ENCODE measurements around the gene ARID3C. TPM values are rescaled to one million over a fixed set of nuclear protein-coding genes. Genes with fewer than 3 reads are reported as not detected.

Gene ARID3C
- total and polyA plus RNA-seq, 2 donors (not counting 3 experiments of a cell fraction or from before 2014, with no cell fraction given) = not detected

DNA sequence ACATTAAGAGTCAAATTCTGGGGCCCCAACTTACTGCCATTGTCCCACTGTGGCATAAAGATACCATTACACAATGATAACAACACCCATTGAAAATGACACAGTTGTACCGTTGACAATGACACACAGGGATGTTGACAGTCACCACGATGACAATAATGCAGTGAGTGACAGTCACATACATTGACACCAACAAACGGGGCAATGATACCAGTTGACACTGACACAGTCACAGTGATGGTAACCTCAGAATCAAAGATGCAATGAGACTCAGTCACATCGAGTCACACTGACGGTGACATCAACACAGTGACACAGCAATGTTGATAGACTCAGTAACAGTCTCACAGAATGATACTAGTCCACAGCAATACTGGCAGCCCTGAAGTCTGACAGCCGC, 56.2 kb downstream of the ARID3C start:
- Histone ChIP-seq H3K36me3 (ENCODE audit: control insufficient read depth in 2 of 2, extremely low read depth in 1 of 2, insufficient read depth in 2 of 2, low read length in 2 of 2) (no peaks in the 10 kb centered on the region), H3K27me3 (ENCODE audit: control insufficient read depth in 2 of 2, insufficient read depth in 2 of 2, low read length in 2 of 2) (peaks cover 20 to 24% of the 10 kb centered on the region in 2 experiments), H4K20me1 (replicated peaks; ENCODE audit: control insufficient read depth, extremely low read depth, insufficient read depth, low read length) (no peaks in the 10 kb centered on the region), H3K79me2 (ENCODE audit: control insufficient read depth, insufficient read depth, low read length) (no peaks in the 10 kb centered on the region), H2AFZ (ENCODE audit: low read depth, low read length) (no peak overlapping the region), H3K9me3 (replicated peaks; ENCODE audit: control insufficient read depth, insufficient read depth, low read length) (no peaks in the 10 kb centered on the region), H3K4me3 (replicated peaks in 1 of 3; ENCODE audit: insufficient read depth in 1 of 3, low read depth in 1 of 3, low read length in 3 of 3) (no peak overlapping the region), H3K27ac (ENCODE audit: insufficient read depth, low read depth, low read length) (no peak overlapping the region), H3K4me2 (ENCODE audit: insufficient read depth, low read length) (no peak overlapping the region), H3K9ac (replicated peaks; ENCODE audit: extremely low read depth, insufficient read depth, low read length) (no peak overlapping the region), H3K9me1 (replicated peaks; ENCODE audit: control insufficient read depth, extremely low read depth, insufficient read depth, low read length) (no peaks in the 10 kb centered on the region), H3K4me1 (ENCODE audit: control insufficient read depth, extremely low read depth, insufficient read depth, low read length) (no peaks in the 10 kb centered on the region)
- no peak for DNase-seq (ENCODE audit: low read depth, low spot score)
- ChIA-PET POLR2A (no interaction called here), CTCF (no interaction called here)
- intact Hi-C loops (cut with micrococcal nuclease) = no loop called here
- TF ChIP-seq POLR2AphosphoS5 (IDR thresholded peaks at IDR 0.05; ENCODE audit: insufficient read depth, low read depth, low read length) = no peak
- no peak for TF ChIP-seq POLR2A (IDR thresholded peaks at IDR 0.05; ENCODE audit: low read depth, low read length)
- TF ChIP-seq, protein P1, sequence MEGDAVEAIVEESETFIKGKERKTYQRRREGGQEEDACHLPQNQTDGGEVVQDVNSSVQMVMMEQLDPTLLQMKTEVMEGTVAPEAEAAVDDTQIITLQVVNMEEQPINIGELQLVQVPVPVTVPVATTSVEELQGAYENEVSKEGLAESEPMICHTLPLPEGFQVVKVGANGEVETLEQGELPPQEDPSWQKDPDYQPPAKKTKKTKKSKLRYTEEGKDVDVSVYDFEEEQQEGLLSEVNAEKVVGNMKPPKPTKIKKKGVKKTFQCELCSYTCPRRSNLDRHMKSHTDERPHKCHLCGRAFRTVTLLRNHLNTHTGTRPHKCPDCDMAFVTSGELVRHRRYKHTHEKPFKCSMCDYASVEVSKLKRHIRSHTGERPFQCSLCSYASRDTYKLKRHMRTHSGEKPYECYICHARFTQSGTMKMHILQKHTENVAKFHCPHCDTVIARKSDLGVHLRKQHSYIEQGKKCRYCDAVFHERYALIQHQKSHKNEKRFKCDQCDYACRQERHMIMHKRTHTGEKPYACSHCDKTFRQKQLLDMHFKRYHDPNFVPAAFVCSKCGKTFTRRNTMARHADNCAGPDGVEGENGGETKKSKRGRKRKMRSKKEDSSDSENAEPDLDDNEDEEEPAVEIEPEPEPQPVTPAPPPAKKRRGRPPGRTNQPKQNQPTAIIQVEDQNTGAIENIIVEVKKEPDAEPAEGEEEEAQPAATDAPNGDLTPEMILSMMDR (IDR thresholded peaks at IDR 0.05; ENCODE audit: extremely low read depth in 1 of 2, insufficient read depth in 1 of 2, low read depth in 1 of 2, low read length in 2 of 2) = no peak
- no peak for TF ChIP-seq MYC (IDR thresholded peaks at IDR 0.05; ENCODE audit: low read depth, low read length)
- TF ChIP-seq, protein P2, sequence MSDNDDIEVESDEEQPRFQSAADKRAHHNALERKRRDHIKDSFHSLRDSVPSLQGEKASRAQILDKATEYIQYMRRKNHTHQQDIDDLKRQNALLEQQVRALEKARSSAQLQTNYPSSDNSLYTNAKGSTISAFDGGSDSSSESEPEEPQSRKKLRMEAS (IDR thresholded peaks at IDR 0.05; ENCODE audit: insufficient read depth, insufficient read length) = no peak
- no peak for TF ChIP-seq EZH2 (IDR thresholded peaks at IDR 0.05; ENCODE audit: borderline replicate concordance, low read depth, low read length, severe bottlenecking)
- TF ChIP-seq JUN (IDR thresholded peaks at IDR 0.05; ENCODE audit: borderline replicate concordance, insufficient read depth, insufficient read length, low read depth) = no peak
- TF ChIP-seq GATA2 (IDR thresholded peaks at IDR 0.05; ENCODE audit: insufficient read depth, insufficient read length, low read depth, low read length) = no peak
- no peak for TF ChIP-seq FOS (IDR thresholded peaks at IDR 0.05; ENCODE audit: borderline replicate concordance, insufficient read depth, low read length)
- BruUV-seq (replicated peaks) = no TSS peak
- FAIRE-seq = no peak
- dilution Hi-C loops (cut with MboI; ENCODE audit: extremely low pct_ligation_motif_present, low sequenced_read_pairs) = no loop called here

All from endothelial cell of umbilical vein (primary cell).